HG02885 (cell line): ENCODE results near the gene NRG3.
A peak's percentile ranks its signal among the peaks of the same experiment; 100 is the strongest.

Experiments used
- ATAC-seq: cut with Tn5 transposase; IDR thresholded peaks from one replicate; pipeline ENCODE4 v1.9.1; 2021; ENCODE audit warnings: mild to moderate bottlenecking; ENCODE audit not compliant: unreplicated experiment, poor library complexity

The NRG3 gene

DNA sequence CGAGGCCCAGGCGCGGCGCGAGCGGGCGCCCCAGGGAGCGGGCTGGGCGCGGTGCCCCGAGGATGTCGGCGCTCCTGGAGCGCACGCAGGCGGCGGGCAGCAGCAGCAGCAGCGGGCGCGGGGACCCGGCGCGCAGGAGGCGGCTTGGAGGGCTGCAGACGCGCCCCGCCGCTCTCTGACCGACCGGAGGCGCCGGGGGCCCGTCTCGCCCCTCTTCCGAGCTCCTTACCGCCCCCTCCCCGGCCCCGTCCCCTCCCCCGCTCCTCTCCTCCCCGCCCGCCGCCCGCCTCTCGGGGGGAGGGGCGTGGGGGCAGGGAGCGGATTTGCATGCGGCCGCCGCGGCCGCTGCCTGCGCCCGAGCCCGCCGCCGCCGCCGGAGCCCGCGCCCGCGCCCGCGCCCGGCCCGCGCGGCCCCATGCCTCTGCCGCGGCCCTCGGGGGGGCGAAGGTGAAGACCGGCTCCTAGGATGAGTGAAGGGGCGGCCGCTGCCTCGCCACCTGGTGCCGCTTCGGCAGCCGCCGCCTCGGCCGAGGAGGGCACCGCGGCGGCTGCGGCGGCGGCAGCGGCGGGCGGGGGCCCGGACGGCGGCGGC, at the start of gene NRG3:
Gene NRG3, plus strand, starts transcription at position 320 of the 592 bp plus-strand sequence.
- no peak for ATAC-seq

GRCh38 chr10:81828251-81828650, 46.7 kb upstream of the NRG3 start:
- ATAC-seq, result no peak

DNA sequence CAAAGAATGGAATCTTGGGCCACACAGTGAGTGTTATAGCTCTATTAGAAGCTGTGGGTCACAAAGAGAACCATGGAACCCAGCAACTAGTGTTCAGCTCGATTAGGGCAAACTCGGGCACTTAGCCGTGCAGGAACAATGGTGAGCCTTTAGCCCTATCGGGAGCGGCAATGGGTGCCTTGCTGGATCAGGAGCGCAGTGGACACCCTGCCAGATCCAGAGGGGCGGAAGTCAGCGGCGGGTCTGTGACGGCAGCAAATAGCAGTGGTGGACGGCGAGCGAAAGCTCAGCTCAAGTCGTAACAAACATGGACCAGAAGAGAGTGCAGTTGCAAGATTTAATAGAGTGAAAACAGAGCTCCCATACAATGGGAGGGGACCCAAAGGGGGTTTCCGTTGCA, 43.9 kb upstream of the NRG3 start:
- no peak for ATAC-seq

- no peak for ATAC-seq
These were observed 36.0 kb upstream of the NRG3 start for GRCh38 chr10:81838950-81839349.

GRCh38 chr10:81843042-81843441, 32.0 kb upstream of the NRG3 start:
- no peak for ATAC-seq

- no peak for ATAC-seq
These were observed 27.3 kb upstream of the NRG3 start for GRCh38 chr10:81847675-81848074.

DNA sequence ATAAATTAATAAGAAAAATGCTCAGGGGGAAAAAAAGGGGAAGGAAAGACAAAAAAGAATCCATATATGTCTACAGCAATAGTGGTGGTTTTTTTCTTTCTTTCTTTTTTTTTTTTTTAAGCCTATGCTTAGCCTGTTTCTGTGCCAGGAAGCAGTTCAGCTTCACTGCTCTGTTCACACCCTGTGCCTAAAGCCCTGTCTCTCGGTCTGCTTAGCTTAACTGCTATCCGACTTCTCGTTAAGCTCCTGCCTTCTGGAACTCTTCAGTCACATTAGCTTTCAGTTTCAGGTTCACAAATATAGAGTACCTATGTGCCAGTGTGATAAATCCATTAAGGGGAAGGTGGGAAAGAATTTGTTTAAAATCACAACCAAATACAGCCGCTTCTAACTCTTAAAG, 26.5 kb upstream of the NRG3 start:
- no peak for ATAC-seq

DNA sequence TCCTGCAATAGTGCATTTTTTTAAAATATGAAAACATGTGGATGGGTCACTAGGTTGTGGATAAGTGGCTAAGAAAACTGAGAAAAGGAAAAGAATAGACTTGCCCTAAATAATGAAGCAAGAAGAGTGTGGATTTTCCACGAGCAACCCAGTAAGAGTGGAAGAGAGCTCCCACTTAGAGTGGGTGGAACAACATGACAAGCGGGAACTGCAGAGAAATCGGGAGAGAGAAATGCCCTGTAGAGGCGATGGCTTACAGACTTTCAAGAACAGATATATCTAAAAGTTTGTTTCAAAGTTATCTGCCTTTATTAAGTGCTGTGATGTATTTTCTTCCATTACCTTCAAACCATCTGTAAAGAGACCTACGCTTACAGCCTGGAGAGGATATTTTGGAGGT, 26.1 kb upstream of the NRG3 start:
- no peak for ATAC-seq

DNA sequence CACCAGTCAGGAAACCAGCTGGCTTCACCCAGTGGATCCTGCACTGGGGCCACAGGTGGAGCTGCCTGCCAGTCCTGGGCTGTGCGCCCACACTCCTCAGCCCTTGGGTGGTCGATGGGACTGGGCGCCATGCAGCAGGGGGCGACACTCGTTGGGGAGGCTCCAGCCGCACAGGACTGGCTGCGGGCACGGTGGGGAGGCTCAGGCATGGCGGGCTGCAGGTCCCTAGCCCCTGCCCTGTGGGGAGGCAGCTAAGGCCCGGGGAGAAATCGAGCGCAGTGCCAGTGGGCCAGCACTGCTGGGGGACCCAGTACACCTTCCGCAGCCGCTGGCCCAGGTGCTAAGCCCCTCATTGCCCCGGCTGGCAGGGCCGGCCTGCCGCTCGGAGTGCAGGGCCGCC, 12.4 kb upstream of the NRG3 start:
- no peak for ATAC-seq

- no peak for ATAC-seq
These were observed 11.2 kb upstream of the NRG3 start for GRCh38 chr10:81863771-81864170.

DNA sequence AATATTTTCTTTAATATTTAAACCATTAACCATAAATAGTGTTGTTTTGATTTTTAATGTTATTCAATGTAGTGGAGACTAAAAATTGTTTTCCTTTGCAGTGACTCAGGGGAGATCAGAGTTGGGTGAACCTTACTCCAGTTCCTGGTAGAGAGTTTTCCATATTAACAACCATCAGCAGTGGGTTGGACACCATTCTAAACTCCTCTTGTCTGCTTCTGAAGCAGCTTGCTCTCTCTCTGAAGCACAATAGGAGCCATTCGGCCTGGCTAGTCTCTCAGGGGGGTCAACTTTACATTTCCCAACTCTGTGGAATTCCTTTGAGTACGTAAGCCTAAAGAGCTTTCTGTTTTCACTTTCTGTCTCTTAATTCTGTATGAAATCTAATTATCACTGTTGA, 9.4 kb upstream of the NRG3 start:
- ATAC-seq, result no peak

GRCh38 chr10:81866753-81867152, 8.2 kb upstream of the NRG3 start:
- peak; percentile 64 for ATAC-seq

- no peak for ATAC-seq
These were observed 4.5 kb upstream of the NRG3 start for GRCh38 chr10:81870472-81870871.

GRCh38 chr10:81871558-81871957, 3.4 kb upstream of the NRG3 start:
- ATAC-seq, result no peak

GRCh38 chr10:81872206-81872862, 2.7 kb upstream of the NRG3 start:
- no peak for ATAC-seq

- no peak for ATAC-seq
These were observed 1.6 kb upstream of the NRG3 start for GRCh38 chr10:81873231-81873931.

DNA sequence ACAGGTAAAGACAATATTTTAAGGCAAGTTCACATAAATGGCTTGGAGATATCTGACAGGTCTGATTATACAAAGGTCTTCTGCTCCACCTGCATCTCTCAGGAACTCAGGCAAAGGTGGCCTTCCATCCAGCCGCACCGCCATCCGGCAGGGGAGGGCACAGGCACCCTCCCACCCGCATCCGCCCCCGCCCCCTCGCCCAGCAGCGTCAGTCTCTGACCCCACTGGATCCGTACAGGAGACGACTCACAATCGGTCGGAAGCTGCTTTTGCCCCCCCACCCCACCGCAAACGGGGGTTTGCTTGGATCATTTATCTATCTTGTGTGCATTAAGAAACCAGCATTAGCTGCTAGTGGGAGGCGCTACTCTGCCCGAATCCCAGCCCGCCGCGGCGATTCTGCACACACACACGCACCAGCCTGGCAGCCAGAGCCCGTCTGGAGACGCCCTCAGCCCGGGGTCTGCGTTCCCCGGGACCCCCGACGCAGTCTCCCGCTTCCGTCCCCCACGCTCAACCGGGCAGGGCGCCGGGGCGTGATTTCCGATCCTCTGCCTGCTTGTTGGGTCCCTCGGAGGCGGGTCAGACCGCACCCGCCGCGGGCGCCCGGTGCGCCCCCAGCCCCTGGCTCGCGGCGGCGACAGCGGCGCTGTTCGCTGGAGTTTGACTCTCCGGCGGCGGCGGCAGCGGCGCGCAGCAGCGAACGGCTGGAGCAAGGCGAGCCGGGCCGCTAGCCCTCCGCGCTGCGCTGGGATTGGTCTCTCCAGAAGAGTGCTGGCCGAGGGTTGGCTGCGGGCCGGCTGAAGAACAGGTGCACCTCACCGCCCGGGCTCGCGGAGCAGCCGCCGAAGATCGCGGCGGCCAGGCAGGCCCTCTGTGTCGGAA, 820 bp upstream of the NRG3 start:
- no peak for ATAC-seq

GRCh38 chr10:81875467-81876252, 666 bp downstream of the NRG3 start:
- ATAC-seq, result no peak

DNA sequence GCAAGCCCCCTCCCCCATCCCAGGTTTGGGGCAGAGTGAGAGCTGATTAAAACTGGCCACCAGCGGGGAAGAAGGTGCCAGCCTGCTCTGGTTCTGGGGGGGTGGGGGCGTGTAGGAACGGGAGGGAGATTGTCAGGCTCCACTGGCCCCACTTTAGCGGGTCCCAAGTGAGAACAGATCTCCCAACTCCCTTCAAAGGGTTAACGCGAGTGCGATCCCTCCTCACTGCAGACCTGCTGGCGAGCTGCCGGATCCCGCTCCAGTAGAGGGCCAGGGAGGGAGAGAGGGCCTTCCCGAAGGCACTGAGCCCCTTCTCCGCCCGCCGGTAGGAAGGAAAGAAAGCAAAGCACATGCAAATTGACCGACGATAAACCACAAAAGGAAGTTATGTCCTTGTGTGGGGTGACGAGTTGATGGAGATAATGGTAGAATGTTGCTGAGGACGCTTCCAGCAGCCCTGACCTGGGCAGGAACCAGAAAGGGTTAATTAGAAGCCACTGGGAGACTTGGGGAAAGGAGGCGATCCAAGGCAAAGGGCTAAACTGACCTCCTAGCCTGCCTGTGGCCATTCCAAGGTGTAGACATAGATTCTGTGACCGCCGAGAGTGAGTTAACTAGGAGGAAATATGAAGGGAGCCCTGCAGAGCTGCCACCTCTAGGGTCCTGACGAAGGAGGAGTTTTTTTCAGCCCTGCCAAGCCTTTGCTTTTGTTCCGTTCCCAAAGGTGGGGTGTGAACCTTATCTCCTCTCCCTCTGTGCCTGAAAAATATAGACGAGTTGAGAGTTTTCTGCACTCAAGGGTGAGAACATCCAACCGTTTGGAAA, 1.5 kb downstream of the NRG3 start:
- ATAC-seq, result no peak
